D341Med (cell line): ENCODE data around the gene CCDC186.

Source experiments
- DNase-seq: peaks from one replicate; pipeline ENCODE4 v3.0.0; 2012; ENCODE audit warnings: low spot score

CCDC186 gene

DNA sequence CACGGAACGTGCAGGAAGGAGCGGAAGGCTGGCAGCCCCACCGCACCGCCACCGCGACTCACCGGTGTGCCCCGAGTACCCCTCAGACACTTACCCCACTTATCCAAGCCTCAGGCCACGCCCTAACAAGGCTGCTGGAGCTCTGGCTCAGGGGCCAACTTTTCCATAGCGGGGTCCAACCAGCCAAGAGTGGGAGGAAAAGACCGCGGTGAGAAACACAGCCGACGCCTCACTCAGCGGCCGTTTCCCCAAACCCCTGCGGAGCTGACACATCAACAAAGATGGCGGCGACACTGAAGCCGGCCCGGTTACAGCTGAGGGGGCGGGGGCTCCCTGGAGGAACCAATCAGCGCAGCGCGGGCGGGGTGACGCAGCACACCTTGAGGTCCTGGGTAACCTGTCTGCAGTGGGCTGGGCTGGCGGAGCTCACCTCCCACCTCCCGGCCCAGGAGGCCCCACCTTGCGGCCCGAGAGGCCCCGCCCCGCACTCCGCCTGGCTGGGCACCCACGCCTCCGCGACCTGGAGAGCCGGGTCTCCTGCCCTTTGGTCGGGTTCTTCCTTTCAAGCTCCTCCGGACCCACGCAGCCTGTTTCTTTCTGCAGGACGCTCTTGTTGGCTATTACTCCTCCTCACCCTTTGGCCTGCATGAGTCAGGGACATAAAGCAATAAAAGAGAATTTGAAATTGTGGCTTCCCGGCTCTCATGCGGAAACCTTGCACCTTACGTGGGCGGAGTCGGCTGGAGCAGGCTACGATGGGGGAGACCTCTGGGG lies at the start of gene CCDC186:
Gene CCDC186 (minus strand): TSS at position 283 of the 774 bp plus-strand sequence. CDS start 10,935 bp downstream, outside the sequence.
- peak; percentile 89 for DNase-seq

DNA sequence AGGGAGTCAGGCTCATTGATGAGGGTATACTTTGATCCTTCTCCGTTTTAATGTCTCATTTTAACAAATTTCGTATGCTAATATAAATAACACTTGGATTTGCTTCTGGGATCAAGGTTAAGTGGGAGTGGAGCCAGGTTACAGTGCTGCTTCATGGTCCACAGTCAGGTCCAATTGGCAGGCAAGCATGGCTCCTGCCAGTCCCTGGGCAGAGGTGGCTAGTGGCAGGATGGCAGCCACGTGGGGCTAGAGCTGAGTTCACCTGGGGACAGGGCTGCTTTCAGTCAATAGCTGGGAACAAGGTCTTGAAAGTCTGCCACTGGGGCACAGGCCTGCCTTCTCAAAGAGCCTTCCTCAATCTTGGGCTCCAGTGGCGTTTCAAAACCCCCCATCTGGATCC lies 49.1 kb upstream of the CCDC186 start:
- no peak for DNase-seq

DNA sequence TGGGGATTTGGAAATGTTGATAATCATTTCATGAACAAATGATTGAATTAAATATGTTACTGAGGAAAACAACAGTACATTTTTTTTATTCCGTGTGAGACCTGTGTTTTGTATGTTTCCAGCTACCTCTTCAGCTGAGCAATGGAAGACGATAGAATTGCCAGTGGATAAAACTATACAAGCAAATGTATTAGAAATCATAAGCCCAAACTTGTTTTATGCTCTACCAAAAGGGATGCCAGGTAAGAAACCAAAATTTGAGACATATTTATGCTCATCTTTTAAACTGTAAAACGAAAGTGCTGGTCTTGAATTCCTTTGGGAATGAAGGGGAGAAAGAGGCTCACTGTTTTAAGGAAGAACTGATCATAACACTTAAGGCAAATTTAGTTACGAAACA lies 47.2 kb upstream of the CCDC186 start:
- DNase-seq, result no peak

DNA sequence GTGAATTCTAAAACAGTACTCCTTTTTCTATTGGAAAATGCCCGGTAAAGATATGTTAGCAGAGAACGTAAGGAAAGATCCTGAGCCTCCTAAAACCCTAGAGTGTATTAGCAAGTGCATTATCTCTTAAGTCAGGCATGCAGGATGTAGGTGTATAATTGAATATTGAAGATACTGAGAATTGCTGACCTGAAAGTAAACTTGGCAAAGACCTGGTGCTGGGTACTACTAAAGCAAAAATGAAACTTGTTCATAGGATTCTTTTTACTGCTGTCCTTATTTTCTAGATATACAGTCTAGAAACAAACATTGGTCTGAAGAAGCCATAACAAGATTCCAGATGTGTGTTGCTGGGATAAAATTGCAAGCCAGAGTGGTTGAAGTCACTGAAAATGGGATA lies 46.3 kb upstream of the CCDC186 start:
- DNase-seq, result no peak

DNA sequence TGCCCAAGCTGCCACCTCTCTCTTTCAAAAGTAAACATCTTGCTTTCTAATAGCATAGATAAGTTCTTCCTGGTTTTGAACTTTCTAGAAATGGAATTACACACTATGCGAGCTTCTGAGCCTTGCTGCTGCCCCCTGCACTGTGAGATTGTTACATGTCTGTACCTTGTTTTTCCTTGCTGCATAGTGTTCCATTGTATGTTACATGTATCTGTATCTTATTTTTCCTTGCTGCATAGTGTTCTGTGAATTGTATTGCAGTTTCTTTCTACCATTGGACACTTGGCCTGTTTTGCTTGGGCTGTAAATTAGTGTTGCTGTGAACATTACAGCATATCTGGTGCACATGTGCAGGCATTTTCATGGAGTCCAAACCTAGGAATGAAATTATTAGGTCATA lies 41.0 kb upstream of the CCDC186 start:
- no peak for DNase-seq

DNA sequence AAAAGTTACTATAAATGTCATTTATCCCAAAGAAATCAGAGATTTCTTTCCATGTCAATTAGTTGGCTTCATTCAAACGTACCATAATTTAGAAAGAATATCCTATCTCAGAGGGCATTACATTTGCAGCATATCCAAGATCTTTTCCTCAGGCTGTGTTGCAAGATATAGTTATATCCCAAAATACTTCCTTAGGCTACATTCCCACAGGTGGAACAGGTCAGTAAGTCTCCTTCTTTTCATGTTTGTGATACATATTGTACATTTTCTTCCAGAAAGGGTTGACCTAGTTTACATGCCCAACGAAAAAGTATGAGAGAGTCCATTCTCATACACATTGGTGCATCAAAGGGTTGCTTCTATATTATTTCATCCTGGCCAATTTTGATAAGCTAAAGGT lies 38.1 kb upstream of the CCDC186 start:
- no peak for DNase-seq

DNA sequence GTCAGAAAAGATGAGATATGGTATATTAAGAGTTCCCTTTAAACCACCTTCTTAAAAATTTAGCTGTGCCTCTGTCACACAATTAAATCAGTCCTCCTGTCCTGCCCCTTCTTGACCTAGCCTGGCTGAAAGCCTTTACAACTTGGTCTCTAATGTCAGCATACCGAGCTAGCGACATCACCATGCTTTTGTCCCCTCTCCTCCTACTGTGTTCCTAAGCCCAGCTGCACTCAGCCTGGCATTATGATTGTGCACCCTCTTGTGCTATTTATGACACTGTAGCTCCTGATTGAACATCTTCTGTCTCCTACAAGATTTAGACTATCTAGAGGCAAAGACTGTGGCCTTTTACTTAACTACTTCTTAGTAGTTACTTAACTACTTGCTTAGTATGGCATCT lies 34.3 kb upstream of the CCDC186 start:
- DNase-seq, result peak; percentile 9

DNA sequence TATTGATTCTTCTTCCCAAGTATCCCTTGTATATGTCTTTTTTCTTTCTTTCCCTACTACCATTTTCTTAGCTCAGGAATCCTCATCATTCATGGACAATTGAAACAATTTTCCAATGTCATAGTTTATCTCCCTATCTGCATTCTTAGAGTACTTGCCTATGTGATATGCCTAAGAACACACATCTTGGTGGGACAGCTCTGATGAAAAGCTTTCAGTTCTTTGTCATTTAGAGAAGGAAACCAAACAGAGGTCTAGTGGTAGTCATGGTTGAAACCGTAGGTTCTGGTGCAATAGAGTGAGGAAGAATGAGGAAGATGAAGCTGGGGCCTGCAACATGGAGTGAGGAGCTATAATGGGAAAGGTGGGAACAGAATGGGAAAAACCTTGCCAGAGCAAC lies 33.3 kb upstream of the CCDC186 start:
- no peak for DNase-seq

DNA sequence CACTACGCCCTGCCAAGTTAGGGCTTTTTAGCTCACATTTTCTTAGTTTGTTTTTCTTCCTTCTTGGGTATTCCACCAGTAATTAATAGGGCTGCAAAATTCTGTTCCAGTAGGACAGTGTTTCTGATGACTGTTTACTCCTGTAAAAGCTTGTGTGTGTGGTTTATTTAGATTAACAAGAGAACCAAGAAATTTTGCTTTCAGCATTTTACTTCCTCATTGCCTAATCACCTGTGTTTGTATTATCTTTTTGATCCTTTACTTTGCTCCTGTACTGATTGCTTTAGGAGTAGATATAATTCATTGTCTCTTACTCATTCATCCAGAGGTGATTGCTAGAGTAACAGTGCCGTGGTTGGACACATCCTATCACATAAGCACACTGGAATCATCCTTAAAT lies 32.9 kb upstream of the CCDC186 start:
- no peak for DNase-seq

DNA sequence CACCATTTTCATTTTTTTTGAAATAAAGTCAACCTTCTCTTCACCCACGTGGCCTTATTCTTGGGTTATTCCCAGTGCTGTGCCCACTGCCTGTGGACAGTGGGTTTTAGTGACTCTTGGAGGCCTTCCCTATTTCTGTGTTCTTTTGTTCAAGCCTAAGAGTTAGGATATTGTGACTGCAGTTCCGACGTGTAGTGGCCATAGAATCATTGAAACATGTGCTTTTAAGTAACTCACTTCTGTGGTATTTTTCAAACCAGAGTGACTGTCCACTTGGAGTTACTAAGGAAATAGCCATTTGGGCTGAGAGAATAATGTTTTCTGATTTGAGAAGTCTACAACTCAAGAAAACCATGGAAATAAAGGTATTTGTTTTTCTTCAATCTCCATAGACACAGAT lies 28.8 kb upstream of the CCDC186 start:
- DNase-seq, result no peak

DNA sequence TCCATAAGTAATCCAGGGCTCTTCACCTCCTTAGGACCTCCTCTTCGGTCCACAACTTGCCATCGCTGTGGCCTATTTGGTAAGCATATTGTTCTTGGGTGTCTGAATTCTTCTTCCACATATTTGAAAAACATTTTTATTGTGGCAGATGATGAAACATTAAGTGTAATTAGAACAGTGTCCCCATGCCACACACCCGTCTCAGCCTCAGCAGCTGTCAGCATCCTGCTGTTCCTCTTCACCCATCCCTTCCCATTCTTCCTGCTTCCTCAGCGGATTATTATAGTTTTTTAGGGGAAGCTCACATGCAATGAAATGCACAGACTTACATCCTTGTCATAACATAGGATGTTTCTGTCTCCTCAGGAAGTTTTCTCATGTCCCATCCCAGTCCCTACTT lies 25.2 kb upstream of the CCDC186 start:
- DNase-seq, result no peak

DNA sequence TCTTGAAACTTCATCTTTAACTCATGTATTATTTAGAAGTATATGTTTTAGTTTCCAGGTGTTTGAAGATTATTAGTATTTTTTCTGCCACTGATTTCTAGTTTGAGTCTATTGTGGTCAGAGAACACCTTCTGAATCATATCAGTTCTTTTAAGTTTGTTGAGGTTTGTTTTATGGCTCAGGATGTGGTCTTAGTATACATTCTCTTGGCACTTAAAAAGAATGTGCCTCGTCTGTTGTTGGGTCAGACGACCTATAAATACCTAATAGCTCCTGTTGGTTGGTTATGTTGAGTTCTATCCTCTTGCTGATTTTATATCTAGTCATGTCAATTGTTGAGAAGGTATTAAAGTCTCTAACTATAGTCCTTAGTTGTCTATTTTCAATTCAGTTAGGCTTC lies 21.1 kb upstream of the CCDC186 start:
- no peak for DNase-seq

DNA sequence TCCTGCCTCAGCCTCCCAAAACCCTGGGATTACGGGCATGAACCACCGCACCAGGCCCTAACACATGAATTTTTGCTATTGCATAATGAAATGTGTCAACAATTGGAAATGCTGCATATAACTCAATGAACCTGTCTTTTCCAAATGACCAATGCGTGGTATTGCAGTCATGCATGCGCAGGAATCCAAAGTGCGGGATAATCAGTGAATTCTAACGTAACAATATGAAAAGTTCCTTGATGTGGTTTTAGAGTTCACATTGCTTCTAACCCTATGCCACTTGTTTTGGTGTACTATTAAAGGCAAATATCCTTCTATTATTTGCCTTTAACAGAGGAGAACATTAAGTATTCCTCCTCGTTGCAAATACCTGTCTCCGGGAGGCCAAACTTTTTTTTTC lies 15.7 kb upstream of the CCDC186 start:
- no peak for DNase-seq

DNA sequence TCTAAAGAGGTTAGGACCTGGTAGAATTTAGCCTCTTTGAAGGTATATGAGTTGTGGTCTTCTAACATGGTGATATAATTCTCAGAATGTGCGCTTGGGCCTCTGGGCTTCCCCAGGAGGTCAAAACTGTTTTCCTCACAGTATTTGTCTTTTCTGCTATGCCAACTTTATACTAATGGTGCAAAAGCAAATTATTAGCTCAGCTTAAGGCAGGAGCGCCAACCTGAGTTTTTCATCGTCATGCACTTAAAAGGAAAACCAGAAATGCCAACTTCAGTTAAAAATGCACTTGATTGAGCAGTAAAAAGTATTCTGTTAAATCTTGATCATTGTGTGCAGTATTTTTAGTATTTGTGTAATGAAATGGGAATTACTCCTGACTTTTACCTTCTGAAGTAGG lies 14.9 kb upstream of the CCDC186 start:
- DNase-seq, result no peak

DNA sequence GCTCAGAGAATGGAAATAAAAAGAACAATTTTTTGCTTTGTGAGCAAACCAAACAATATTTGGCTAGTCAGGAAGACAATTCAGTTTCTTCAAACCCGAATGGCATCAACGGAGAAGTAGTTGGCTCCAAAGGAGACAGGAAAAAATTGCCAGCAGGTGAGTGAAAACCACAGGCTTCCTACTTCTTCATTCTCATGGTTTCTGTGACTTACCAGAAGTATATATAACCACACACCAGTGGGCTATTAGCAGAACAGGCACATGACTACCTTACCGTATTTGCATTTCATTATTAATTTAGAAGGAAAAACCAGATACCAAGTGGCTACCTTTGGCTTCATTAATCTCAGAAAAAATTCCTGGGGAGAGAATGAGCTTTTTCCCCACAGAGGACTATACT lies 14.0 kb upstream of the CCDC186 start:
- DNase-seq, result no peak

DNA sequence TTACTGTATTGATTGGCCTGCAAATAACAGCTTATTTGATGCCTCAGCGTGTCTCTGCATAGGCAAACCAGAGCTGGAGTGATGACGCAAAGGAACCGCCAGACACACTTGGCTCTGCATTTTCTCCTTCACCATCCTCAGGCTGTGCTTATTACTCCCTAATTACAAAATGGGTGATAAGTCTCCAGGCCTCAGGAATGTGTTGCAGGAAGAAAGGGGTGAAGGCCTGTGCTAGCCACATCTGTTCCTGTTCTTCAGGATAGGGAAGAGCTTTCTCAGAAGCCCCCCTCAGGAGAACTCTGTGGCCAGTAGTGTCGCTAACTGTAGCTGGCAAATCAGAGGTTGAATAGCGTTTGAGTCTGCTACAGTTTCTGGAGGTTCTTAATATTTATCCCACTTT lies 10.3 kb upstream of the CCDC186 start:
- DNase-seq, result no peak

DNA sequence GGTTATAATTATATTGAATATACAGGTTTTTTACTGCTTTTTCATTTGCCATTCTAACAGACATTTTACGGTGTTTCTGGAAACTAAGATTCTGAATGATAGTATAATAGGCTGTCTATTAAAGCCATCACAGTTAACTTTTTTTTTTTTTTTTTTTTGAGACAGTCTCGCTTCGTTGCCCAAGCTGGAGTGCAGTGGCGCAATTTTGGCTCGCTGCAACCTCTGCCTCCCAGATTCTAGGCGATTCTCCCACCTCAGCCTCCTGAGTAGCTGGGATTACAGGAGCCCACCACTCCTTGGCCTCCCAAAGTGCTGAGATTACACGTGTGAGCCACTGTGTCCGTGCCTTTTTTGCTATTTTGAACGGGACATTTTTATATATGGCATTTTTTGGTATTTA lies 9.6 kb upstream of the CCDC186 start:
- no peak for DNase-seq

DNA sequence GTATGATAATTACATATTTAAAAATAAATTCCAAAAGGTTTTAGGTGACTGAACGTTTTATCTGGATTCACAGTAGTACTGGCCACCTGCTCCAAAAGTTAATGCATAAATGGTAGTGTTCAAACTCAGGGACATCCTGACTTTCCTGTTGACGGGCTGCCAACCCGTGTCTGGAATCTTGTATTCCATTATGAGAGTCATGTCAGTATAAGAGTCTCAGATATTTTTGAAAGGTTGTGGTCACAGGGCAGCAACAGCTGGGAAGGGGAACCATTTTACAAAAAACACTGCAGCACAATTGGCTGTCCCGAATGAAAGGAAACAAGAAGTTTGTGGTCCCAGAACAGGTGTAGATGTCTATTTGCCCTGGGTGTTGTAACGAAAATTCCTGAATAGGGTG lies 8.0 kb upstream of the CCDC186 start:
- DNase-seq, result no peak

DNA sequence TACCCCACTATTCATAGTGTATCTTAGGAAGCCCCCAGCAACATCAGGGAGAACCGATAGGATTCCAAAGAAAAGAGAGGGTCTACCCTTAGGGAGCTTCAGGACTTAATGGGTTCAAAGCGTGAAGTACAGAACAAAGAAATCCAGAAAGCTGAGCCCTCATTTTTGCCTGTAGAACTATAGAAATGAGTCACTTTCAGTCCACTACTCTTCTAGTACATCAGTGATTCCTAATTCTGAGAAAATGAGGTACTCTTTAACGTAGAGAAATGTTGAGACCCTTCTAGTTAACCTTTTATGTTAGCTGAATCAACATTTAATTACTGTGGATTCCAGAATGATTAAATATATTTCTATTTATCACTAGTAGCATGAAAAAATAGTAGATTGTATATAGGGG lies 6.9 kb upstream of the CCDC186 start:
- DNase-seq, result no peak

DNA sequence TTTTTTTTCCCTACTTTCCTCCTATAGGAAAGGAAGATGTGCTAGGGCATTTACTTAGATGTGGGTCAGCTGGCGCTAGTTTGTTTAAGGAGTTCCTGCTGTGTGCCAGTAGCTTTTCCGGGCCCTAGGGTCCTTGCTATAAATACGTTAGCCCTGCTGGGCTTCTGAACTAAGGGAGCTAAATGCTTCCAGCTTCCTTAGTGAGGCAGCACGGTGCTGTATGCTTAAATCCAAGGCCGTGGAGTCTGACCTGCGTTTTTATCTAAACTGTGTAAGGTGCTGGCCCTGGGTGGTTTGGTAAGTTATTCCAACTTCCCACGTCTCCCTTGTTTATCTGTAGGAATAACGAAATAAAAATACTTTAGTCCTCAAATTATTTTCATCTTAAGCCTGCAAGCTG lies 5.7 kb upstream of the CCDC186 start:
- DNase-seq, result no peak

DNA sequence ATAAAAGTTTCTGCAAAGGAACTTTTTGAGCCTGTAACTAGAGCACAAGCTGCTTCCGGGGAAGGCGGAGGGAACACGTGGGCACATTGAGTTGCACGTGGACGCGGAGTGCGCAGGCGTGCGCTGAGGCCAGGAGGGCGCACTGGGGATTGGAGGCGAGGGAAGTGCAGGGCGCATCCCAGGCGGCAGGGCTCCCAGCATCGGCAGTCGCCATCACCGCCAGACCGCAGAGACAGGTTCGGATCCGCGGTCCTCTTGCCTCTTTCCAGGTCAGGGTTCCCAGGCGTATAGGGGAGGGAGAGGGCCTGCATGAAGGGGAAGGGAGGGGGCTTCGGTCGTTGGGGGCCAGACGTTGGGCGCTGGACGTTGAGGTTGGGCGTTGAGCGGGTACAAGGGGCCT lies 5.1 kb upstream of the CCDC186 start, which contains the start of gene TDRD1:
Gene TDRD1 (plus strand): TSS at position 206 of the 400 bp plus-strand sequence. CDS start 8,479 bp downstream, outside the sequence.
- no peak for DNase-seq

DNA sequence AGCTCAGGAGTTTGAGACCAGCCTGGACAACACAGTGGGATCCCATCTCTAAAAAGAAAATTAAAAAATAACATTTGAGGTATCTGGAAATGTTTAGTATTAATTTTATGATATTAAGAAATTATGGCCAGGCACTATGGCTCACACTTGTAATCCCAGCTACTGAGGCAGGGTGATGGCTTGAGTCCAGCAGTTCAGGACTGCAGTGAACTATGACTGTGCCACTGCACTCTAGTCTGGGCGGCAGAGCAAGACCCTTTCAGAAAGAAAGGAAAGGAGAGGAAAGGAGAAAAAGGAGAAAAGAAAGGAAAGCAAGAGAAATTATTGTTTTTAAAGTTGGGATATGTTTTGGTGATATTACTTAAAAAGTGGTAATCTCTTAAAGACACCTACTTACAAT lies 2.5 kb upstream of the CCDC186 start:
- DNase-seq, result no peak

DNA sequence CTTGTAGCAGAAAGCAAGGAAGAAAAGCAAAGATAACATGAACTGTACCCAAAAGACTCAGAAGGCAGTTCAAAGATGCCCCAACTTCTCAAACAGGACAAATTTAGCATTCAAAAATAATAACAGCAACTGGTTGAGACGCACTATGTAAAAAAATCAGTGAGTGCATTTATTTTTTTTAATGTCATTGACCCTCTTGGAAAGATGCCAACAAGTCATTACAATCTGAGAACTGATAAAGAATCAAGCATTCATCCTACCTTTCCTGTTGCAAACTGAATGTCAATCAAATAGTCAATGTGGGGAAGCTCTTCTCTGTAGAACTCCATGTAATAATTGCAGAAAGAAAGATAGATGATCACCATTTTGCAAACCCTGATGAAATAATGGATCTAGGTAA lies 1.7 kb upstream of the CCDC186 start:
- no peak for DNase-seq

DNA sequence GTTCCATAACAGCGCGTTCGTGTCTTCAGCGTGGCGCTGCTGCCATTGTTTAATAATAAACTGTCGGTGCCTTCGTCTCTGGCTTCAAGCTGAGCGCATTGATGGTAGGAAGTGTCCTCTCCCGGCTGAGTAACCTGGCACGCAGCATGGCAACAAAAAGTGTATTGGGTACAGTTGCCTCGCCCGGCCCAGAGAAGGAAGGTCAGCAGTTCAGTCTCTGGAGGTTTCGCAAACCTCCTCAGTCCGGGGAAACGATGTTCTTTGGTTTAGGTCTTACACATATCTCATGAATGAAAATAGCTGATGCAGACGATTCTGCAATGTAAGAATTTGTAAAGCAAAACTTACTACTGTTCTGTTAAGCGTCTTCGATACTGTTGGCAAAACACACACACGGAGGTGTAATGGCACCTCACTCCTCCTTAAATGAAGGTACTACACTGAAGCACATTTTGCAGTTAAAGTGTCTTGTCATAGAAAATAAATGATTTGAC lies 739 bp upstream of the CCDC186 start:
- DNase-seq, result no peak
